ENCODE data around the gene PPP3R2.
"Not testable (repeated sequence)": the region's sequence is repeated elsewhere in the genome, so short reads cannot be mapped to it uniquely, and the experiment has no call there.

PPP3R2 gene

DNA sequence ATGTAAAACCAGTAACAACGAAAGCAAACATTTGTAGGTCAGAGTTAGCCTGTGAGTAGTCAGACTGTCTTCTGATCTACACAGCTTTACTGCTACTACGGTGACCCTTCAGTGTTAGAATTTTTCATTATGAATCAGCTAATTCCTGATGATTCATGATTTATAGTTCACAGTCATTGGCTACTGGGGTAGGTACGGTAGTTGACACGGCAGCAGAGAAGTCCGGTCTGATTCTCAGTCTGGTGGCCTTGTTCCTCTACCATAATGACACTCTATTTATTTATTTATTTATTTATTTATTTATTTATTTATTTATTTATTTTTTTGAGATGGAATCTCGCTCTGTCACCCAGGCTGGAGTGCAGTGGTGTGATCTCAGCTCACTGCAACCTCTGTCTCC, 4.7 kb downstream of the PPP3R2 start:
- not testable (repeated sequence) for DNase-seq (ENCODE audit: low read depth in 1 of 2, low spot score in 1 of 2)

- DNase-seq (ENCODE audit: low read depth in 1 of 2, low spot score in 1 of 2): no peak
Observed at GRCh38 chr9:101587332-101588043, 7.3 kb downstream of the PPP3R2 start.

GRCh38 chr9:101586651-101587050, 8.1 kb downstream of the PPP3R2 start:
- no peak for DNase-seq (ENCODE audit: low read depth in 1 of 2, low spot score in 1 of 2)

GRCh38 chr9:101585740-101586139, 9.0 kb downstream of the PPP3R2 start:
- DNase-seq (ENCODE audit: low read depth in 1 of 2, low spot score in 1 of 2): no peak

GRCh38 chr9:101582553-101582952, 12.2 kb downstream of the PPP3R2 start:
- no peak for DNase-seq (ENCODE audit: low read depth in 1 of 2, low spot score in 1 of 2)

DNA sequence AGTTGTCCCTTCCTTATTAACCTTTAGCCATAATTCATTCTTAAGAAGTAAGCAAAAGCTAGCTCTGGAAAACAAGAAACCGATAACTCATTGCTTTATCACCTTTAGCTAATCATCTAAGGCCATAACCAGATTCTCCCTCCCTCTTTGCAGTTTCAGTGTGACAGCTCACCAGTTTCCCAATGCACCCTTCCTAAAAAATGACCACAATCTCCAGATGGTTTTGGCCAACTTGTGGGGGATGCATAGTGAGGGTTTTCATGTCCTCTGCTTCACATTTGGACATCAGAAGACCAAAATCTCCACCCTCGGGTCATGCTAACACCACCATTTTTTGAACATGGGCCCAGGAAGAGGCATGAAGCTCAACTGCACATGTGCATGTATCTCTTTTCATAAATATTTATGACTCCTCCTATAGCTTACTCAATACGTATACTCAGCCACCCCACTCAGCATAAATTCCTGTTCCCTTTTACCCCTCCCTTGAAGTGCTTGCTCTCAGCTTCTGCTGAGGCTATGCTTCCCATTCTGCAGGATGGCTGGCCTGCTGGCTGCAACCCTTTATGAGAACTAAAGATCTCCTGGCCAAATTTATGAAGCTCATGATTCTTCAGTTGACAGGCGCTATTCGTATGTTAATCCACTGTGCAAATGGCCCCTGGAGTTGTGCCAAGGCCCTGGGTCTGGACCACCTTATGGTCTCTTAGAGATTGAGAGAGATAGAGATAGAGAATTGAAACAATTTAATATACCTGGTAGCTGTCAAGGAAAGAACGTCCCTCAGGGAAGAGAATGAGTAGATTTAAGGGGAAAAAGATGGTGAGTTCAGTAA, 14.8 kb downstream of the PPP3R2 start:
- DNase-seq (ENCODE audit: low read depth in 1 of 2, low spot score in 1 of 2): no peak

DNA sequence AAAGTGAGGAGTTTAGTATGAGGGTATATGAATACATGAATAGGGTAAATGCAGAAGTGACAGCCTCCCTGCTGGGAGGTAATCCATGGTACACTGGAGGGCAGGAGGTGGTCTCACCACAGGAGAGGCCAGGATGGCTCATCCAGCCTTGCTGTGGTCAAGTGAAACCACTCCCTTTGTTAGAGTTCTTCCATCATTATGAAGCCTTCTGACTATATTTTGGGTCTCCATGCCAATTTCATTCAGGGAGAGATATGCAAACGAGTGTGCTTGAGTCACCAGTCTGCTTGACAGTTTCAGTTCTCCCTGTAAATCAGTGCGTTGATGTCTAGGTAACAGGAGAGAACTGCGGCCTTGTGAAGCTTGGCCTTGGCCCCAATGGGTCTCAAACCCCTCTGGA, 16.4 kb downstream of the PPP3R2 start:
- no peak for DNase-seq (ENCODE audit: low read depth in 1 of 2, low spot score in 1 of 2)

DNA sequence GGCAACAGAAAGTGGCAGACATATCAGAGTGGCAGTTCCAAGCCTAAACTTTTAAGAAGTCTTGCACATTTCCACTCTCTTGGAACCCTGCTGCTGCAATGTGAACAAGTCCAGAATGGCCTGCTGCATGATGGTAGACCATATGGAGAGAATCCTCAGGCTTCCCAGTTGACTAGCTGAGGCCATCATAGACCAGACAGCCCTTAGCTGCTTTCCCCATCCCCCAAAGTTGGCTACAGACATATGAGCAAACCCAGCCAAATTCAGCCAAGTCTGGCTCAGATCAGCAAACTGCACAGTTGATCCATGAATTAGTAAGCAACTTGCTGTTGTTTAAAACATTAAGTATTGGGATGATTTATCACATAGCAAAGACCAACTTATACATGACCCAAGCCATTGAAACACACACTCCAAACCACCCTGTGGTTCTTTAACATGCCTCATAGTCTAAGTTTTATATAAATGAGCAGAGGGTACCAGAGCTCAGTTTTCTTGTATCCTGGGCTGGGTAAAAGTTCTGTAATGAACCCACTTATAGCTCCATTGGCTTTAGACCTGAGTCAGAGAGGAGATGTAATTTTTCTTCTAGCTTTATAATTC, 19.9 kb downstream of the PPP3R2 start:
- no peak for DNase-seq (ENCODE audit: low read depth in 1 of 2, low spot score in 1 of 2)

GRCh38 chr9:101572316-101572715, 22.5 kb downstream of the PPP3R2 start:
- DNase-seq (ENCODE audit: low read depth in 1 of 2, low spot score in 1 of 2): no peak

DNA sequence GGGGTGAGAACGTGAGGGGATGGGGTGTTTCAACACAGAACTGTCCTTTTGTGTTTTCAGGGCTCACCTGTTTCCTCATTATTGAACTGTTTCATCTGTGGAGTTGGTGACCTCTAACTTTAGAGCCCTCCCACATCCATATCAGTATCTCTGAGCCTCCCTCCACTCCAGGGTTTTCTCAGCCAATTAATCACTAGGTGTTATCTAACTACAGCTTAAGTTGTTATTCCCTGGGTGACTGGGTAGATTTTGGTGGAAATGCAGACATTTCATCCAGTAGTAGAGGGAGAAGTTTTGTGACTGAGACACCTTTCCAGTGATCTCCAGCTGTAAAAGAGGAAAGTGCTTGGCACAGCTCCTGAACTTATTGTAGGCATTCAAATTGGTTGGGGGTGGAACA, 23.7 kb downstream of the PPP3R2 start:
- DNase-seq (ENCODE audit: low read depth in 1 of 2, low spot score in 1 of 2): no peak

- no peak for DNase-seq (ENCODE audit: low read depth in 1 of 2, low spot score in 1 of 2)
Observed at GRCh38 chr9:101569741-101570501, 24.8 kb downstream of the PPP3R2 start.

GRCh38 chr9:101567725-101568350, 26.9 kb downstream of the PPP3R2 start:
- no peak for DNase-seq (ENCODE audit: low read depth in 1 of 2, low spot score in 1 of 2)

DNA sequence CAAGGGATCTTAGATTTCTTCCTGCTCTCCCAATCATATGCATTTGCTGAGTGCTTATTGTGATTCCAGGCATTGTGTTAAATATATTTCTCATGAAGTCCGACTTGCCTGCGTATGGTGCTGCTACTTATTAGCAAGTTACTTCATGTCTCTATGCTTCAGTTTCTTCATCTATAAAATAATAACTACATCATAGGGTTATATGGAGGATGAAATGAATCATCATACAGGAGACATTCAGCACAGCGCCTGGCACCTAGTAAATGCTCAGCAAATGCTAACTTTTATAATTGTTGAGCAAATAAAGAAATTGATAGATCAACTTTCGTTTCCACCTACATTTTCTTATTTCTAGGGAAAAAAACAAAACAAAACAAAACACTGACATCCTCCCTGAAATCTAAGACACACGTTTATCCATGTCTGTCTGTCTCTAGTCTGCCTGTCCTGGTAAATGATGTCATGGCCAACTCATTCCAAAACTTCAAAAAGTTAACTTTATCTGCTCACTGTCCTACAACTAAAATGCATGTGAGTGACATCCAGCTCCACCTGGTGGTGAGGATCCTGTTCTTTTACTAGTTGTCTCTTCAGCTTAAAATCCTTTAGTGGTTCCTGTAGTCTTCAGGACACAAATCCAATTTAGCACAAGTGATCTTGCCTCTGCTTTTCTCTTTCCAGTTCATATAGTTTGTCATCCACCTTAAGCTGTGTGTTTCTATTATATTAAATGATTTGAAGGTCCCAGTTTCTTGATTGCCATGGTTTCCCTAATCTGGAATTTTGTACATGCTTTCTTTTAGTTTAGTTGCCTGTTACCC, 27.7 kb downstream of the PPP3R2 start:
- no peak for DNase-seq (ENCODE audit: low read depth in 1 of 2, low spot score in 1 of 2)

- DNase-seq (ENCODE audit: low read depth in 1 of 2, low spot score in 1 of 2): no peak
Observed at GRCh38 chr9:101564252-101564651, 30.5 kb downstream of the PPP3R2 start.

DNA sequence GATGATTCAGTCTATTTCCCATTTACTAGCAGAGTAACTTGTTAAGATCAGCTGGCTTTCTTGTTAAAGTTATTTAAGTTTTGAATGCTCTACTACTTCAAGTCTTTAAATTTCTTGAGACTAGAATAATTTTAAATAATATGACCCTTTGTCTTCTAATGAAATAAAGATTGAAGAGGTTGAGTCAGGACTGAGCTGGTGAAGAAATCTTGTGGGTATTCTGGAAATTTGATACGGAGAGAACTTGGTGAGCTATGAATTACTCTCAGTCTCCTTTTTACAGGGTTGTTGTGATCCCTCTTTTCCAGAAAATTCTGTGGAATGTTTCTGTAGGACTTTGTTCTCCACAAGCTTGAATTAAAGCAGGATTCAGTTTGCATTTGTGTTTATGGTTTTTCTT, 31.8 kb downstream of the PPP3R2 start:
- DNase-seq (ENCODE audit: low read depth in 1 of 2, low spot score in 1 of 2): no peak

GRCh38 chr9:101561740-101562139, 33.0 kb downstream of the PPP3R2 start:
- DNase-seq (ENCODE audit: low read depth in 1 of 2, low spot score in 1 of 2): no peak

DNA sequence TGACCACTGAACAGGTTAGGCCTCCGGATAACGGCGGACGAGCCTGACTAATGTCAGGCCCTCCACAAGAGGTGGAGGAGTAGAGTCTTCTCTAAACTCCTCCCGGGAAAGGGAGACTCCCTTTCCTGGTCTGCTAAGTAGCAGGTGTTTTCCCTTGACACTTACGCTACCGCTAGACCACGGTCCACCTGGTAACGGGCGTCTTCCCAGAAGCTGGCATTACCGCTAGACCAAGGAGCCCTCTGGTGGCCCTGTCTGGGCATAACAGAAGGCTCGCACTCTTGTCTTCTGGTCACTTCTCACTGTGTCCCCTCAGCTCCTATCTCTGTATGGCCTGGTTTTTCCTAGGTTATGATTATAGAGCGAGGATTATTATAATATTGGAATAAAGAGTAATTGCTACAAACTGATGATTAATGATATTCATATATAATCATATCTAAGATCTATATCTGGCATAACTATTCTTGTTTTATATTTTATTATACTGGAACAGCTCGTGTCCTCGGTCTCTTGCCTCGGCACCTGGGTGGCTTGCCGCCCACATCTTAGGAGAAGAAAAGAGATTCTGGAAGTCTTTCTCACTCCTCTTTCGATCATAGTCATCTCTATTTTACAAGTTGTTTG, 45.2 kb downstream of the PPP3R2 start:
- DNase-seq (ENCODE audit: low read depth in 1 of 2, low spot score in 1 of 2): not testable (repeated sequence)

GRCh38 chr9:101543098-101543735, 51.6 kb downstream of the PPP3R2 start:
- DNase-seq (ENCODE audit: low read depth in 1 of 2, low spot score in 1 of 2): no peak

Measured in activated T-helper 1 cell treated with anti-CD3 and anti-CD28 coated beads, Interleukin-2, amount 50 U/mL, for 16 hours (primary cell).